Posterior vena cava (tissue), 2 donors: ENCODE measurements around the gene AHRR. TPM values are rescaled to one million over a fixed set of nuclear protein-coding genes. Genes with fewer than 3 reads are reported as not detected.

Experiments used
- DNase-seq: peaks from one replicate; pipeline ENCODE4 v3.0.0-alpha.2; 2020; ENCODE audit warnings: low spot score
- intact Hi-C, 2 donors: fragments of 100-400 bp; cut with DNase I; formaldehyde crosslinking; loops; one replicate each; pipeline versions ENCODE4 v1.14.1 to v1.14.2; 2022 to 2023
- total RNA-seq, 2 donors: library from RNA; stranded (reverse); fragmentation: NEBNext Ultra II Directional; extraction: Animal tissue kit (Norgen Biotek cat#: 25700); gene quantifications; one replicate each; pipeline ENCODE4 v1.2.1, GENCODE V29; 2021
- donor health status: DM: yes; HTN: yes; CAD: no.
- donor health status: DM: yes; HTN: yes; CAD: no.

Gene AHRR
- total RNA-seq, 2 donors from 2014 or later = 0.69 to 2.9 TPM

GRCh38 chr5:455806-456205 lies 134.3 kb downstream of the AHRR start:
- DNase-seq = peak; percentile 29
- intact Hi-C loops = no loop called here

DNA sequence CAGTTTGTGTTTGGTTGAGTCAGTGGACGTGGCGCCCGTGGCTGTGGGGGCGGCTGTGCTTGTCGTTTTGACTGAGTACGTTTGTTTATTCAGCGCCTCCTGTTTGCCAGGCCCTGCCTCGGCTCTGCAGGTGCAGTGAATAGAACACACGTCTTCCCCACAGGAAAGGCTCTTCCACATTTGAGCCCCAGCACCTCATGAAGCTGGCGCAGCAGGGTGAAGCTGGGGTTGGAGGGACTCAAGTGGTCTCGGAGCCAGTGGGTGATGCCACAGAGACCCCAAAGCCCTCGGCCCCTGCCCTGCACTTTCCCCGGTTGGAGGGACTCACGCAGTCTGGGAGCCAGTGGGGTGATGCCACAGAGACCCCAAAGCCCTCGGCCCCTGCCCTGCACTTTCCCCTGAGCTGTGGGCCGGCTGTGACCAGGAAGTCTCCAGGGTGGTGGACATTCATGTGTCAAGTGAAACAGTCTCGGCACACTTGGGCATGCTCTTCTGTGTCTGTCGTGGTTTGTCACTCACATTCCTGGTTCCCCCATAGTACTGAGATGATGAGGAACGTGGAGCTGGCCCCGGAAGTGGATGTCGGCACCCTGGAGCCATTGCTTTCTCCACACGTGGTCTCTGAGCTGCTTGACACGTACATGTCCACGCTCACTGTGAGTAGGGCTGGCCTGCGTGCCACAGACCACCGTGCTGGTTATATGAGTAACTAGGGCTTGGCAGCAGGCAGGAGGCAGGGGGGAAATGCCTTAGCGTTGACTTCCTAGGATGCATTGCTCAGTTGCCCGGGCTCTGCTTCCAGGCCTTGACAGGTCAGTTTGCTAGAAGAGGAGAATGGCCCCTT lies 135.1 kb downstream of the AHRR start:
- intact Hi-C loops = no loop called here
- peak; percentile 69 for DNase-seq

GRCh38 chr5:457195-457961 lies 135.9 kb downstream of the AHRR start:
- peak; percentile 66 for DNase-seq

GRCh38 chr5:458547-459353 lies 137.2 kb downstream of the AHRR start:
- DNase-seq = peak; percentile 69
- intact Hi-C loops = no loop called here

More at GRCh38 chr5:457195-457961, 135.9 kb downstream of the AHRR start:
- intact Hi-C loops = no loop called here

DNA sequence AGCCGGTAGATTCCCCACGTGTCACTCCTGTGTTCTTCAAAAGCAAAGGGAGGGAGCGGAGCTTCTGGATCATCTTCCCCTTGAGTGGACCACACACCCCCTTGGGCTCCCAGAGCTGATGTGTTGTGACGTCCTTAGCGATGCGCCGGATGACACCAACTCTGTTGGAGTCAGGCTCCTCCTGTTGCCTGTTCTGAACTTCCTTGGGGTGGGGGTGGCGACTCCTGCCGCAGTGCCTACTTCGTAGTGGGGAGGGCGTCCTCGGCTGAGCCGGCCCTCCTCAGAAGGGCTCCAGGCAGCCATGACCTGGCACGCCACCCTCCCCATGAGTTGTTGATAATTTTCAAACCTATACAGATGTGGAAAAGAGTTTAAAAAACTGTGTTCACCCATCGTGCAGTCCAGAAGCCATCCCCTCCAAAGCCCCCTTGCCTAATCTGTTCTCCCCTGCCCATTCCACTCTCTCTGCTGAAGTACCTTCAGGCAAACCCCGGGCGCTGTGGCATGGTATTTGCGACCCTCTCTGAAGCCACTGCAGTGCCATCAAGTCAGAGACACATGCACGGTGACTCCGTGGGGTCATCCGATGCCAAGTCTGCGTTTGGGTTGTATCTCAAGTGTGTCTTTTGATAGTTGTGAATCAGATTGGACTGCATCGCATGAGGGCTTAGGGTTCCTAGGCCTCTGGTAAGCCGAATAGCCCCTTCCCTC lies 138.2 kb downstream of the AHRR start:
- DNase-seq = peak; percentile 61
- intact Hi-C loops = no loop called here

DNA sequence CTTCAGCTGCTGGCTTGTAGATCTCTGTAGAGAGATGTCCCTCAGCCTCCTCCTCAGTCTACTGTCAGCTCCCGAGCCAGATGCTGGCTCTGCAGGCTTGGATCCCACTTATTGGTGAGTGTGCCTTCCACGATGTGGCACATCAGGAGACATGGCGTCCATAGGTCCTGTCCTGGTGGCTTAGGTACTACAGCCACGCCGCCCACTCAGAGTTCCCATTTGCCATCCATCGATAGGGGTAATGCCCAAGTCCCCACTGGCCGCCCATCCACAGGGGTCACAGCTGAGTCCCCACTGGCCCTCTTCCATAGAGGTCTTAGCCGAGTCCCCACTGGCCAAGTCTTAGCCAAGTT lies 138.7 kb downstream of the AHRR start:
- intact Hi-C loops = no loop called here
- peak; percentile 48 for DNase-seq

GRCh38 chr5:462051-462481 lies 140.6 kb downstream of the AHRR start:
- intact Hi-C loops = no loop called here

GRCh38 chr5:463301-463700 lies 141.8 kb downstream of the AHRR start:
- no peak for DNase-seq
- intact Hi-C loops = no loop called here

More at GRCh38 chr5:462051-462481, 140.6 kb downstream of the AHRR start:
- DNase-seq = peak; percentile 69

DNA sequence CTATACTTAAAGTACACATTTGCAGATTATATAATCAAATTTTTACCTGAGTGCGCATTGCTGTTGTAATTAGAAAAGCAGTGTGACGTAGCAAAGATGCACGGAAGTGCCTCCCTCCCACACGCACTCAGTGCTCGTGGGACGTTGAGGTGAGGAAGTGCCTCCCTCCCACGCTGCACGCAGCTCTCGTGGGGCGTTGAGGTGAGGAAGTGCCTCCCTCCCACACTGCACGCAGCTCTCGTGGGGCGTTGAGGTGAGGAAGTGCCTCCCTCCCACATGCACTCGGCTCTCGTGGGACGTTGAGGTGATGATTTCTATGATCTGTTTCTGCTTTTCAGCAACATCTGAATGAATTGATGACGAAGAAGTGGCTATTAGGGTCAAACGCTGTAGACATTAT lies 142.4 kb downstream of the AHRR start:
- DNase-seq = peak; percentile 62
- intact Hi-C loops = no loop called here

DNA sequence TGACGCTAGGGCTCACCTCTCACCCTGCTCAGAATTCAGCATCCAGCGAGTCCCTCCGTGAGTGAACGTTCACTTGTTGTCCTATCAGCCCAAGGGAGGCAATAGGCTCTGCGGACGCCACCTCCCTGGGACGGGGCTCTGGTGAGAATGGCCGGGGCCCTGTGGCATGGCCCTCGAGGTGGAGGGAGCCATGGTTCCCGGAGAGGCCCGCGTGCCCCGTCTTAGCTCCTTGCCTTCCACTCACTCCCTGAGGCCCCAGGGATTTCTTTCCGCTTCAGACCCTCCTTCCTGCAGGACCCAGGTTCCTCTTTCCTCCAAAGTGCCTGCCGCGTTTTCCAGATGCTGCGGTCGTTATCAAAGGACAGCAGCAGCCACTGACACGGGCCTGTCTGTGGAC lies 142.9 kb downstream of the AHRR start:
- intact Hi-C loops = no loop called here
- no peak for DNase-seq

DNA sequence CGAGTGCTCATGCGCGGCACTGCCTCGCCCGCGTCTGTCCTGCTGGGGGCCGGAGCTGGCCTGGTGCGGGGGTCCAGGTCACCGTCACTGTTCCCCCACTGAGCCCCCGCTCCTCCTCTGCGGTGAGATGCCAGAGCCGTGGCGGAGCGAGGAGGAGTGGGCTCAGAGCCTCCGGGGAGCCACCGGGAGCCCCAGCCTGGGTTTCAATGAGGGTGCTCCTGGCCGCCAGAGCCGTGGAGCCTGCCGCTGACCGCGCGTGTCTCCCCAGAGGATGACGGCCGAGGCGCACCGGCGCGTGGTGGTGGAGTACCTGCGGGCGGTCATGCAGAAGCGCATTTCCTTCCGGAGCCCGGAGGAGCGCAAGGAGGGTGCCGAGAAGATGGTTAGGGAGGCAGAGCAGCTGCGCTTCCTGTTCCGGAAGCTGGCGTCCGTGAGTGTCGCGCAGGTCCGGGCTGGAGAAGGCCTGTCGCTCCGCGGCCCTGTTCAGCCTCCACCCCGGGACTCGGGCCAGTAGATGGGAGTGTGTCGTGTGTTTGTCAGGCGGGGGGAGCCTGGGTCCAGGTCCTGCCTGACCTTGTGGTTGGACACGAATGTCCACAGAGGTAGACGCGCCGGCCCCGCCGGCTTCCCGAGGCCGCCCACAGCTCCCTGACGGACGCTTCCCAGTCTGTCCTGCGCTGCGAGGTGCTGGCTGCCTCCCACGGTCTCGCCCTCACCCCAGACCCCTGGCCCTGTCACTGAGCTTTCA lies 143.5 kb downstream of the AHRR start:
- intact Hi-C loops = no loop called here
- DNase-seq = peak; percentile 72

GRCh38 chr5:465591-466403 lies 144.3 kb downstream of the AHRR start:
- peak; percentile 75 for DNase-seq
- intact Hi-C loops = no loop called here

- peak; percentile 75 for DNase-seq
- intact Hi-C loops = no loop called here
Observed at GRCh38 chr5:466661-467310, 145.3 kb downstream of the AHRR start.

GRCh38 chr5:468401-468800 lies 146.9 kb downstream of the AHRR start:
- DNase-seq = peak; percentile 73
- intact Hi-C loops = no loop called here

- peak; percentile 54 for DNase-seq
- intact Hi-C loops = no loop called here
Observed at GRCh38 chr5:469752-470483, 148.4 kb downstream of the AHRR start.

DNA sequence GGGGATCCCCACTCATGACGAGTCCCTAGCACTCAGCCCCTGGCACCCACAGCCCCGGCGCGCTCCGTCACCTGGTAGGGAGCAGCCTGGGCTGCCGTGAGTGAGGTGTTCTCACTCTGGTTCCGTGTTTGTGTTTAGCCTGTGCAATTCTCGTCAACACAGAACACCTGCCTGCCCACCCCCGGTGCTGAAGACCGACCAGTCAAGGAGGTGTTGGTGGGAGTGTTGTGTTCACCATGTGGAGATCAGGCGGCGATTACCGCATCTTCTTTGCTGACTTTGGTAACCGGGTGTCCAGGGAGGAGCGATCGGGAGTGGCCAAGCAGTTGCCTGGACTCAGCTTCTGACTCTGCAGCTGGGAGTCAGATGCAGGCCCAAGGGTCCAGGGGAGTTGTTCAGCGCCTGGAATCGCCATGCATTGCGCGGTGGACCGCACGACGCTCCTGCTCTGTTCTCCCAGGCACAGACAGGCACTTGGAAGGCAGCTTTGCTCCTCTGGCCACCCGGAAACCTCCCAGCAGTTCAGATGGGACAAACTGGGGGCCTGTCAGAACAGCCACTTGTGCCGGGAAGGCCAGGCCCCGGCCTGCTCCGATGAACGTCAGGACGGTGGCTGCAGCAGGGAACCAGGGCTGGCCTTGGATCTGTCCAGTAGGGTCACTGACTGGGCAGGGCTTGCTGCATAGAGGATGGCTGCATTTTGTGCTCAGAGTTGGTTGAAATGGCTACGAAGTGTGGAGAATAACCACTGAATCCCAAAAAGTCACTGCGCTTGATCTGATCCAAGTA lies 149.6 kb downstream of the AHRR start:
- DNase-seq = peak; percentile 80
- intact Hi-C loops = no loop called here
